ENCODE results near the gene PPEF1. TPM values are rescaled to one million over a fixed set of nuclear protein-coding genes. Genes with fewer than 3 reads are reported as not detected.

The PPEF1 gene
- total and polyA plus RNA-seq, 9 of the 15 experiments (the other 6 are each of a cell fraction or from before 2014, with no cell fraction given) = not detected

DNA sequence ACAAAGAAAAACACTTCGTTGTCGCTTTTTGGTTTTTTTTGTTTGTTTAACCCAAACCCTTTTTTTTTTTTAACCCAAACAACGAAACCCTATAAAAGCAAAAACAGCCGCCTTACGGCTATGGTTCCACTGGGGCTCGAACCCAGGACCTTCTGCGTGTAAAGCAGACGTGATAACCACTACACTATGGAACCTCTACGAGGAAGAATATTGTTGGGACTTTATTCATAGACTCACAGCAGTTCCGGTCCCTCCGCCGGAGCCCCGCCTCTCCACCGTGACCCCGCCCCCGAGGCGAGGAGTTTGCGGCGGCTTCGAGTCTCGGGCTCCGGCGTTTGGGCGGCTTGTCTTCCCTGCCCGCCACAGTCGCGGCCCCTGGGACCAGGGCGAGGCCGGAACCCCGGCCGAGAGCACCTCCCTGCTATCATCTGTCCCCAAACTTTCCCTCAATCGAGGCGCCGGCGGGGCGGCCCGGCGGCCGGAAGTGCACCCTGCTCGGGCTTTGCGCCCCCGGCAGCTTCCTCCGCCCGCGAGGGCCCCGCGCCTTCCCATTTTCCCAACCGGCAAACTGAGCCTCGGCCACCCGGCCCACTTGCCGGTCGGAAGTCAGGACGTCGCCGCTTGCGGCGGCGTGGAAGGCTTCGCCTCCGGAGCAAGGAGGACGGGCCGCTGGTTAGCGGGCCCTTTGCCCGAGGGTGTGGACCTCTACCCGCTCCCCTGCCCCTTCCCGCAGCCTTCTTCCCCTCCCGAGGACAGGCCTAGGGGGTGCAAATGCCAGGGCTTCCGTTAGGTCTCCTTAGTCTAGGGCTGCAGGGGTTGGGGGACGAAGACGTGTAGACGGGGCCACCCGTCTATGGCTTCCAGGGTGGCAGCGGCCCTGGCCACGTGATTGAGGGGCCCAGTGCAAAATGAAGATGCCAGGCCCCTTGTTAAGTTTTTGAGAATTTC, 32.4 kb upstream of the PPEF1 start (continued):
- TF ChIP-seq KDM2B (CRISPR knock-in tag; IDR thresholded peaks at IDR 0.05) (no peak), ZNF561 (CRISPR knock-in tag; conservative IDR thresholded peaks at IDR 0.05) (no peak), PBX2 (CRISPR knock-in tag; IDR thresholded peaks at IDR 0.05; ENCODE audit: low read depth) (no peak), PBX2 (tag; conservative IDR thresholded peaks at IDR 0.05; ENCODE audit: low read depth) (no peak), CREBBP (IDR thresholded peaks at IDR 0.05; ENCODE audit: low read depth, low read length) (no peak), HDAC3 (IDR thresholded peaks at IDR 0.05; ENCODE audit: borderline replicate concordance, partially characterized antibody) (no peak), MAZ (CRISPR knock-in tag; conservative IDR thresholded peaks at IDR 0.05 in 1 of 2, IDR thresholded peaks at IDR 0.05 in 1 of 2) (peak in 1 of 2 experiments; percentile 64; a peak in 3 of 4 replicates), KLF10 (CRISPR knock-in tag; IDR thresholded peaks at IDR 0.05) (no peak), EZH2 (IDR thresholded peaks at IDR 0.05; ENCODE audit: borderline replicate concordance, low read depth, low read length) (no peak), CBX8 (IDR thresholded peaks at IDR 0.05; ENCODE audit: borderline replicate concordance, extremely low read depth, low read depth, low read length, poor library complexity, severe bottlenecking) (no peak), CHCHD3 (CRISPR knock-in tag; IDR thresholded peaks at IDR 0.05) (no peak), ZNF124 (CRISPR knock-in tag; IDR thresholded peaks at IDR 0.05) (no peak), NFYB (IDR thresholded peaks at IDR 0.05; ENCODE audit: extremely low read depth, insufficient read length) (no peak), ZNF778 (CRISPR knock-in tag; IDR thresholded peaks at IDR 0.05) (no peak), ZFP1 (CRISPR knock-in tag; IDR thresholded peaks at IDR 0.05) (no peak), KDM5B (IDR thresholded peaks at IDR 0.05; ENCODE audit: insufficient replicate concordance, low read depth, low read length) (no peak)
- TF ChIP-seq, protein P1, sequence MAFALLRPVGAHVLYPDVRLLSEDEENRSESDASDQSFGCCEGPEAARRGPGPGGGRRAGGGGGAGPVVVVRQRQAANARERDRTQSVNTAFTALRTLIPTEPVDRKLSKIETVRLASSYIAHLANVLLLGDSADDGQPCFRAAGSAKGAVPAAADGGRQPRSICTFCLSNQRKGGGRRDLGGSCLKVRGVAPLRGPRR (CRISPR knock-in tag; IDR thresholded peaks at IDR 0.05) = no peak
- TF ChIP-seq, protein P2, sequence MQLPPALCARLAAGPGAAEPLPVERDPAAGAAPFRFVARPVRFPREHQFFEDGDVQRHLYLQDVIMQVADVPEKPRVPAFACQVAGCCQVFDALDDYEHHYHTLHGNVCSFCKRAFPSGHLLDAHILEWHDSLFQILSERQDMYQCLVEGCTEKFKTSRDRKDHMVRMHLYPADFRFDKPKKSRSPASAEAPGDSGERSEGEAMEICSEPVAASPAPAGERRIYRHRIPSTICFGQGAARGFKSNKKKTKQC (CRISPR knock-in tag; IDR thresholded peaks at IDR 0.05) = no peak
- TF ChIP-seq, protein P3, sequence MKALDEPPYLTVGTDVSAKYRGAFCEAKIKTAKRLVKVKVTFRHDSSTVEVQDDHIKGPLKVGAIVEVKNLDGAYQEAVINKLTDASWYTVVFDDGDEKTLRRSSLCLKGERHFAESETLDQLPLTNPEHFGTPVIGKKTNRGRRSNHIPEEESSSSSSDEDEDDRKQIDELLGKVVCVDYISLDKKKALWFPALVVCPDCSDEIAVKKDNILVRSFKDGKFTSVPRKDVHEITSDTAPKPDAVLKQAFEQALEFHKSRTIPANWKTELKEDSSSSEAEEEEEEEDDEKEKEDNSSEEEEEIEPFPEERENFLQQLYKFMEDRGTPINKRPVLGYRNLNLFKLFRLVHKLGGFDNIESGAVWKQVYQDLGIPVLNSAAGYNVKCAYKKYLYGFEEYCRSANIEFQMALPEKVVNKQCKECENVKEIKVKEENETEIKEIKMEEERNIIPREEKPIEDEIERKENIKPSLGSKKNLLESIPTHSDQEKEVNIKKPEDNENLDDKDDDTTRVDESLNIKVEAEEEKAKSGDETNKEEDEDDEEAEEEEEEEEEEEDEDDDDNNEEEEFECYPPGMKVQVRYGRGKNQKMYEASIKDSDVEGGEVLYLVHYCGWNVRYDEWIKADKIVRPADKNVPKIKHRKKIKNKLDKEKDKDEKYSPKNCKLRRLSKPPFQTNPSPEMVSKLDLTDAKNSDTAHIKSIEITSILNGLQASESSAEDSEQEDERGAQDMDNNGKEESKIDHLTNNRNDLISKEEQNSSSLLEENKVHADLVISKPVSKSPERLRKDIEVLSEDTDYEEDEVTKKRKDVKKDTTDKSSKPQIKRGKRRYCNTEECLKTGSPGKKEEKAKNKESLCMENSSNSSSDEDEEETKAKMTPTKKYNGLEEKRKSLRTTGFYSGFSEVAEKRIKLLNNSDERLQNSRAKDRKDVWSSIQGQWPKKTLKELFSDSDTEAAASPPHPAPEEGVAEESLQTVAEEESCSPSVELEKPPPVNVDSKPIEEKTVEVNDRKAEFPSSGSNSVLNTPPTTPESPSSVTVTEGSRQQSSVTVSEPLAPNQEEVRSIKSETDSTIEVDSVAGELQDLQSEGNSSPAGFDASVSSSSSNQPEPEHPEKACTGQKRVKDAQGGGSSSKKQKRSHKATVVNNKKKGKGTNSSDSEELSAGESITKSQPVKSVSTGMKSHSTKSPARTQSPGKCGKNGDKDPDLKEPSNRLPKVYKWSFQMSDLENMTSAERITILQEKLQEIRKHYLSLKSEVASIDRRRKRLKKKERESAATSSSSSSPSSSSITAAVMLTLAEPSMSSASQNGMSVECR (CRISPR knock-in tag; IDR thresholded peaks at IDR 0.05) = no peak
